T-helper 1 cell (primary cell): ENCODE measurements around the gene WWC2.

ENCODE experiments used
- DNase-seq, 5 donors: peaks; one replicate each; pipeline ENCODE4 v3.0.0-alpha.2; 2012 to 2020

The WWC2 gene

GRCh38 chr4:183260491-183261151, 161.6 kb downstream of the WWC2 start:
- DNase-seq = no peak

- DNase-seq = peak; percentile 29 to 68 (median 58)
Measured at GRCh38 chr4:183261953-183262775, 163.1 kb downstream of the WWC2 start.

GRCh38 chr4:183262776-183263100, 163.7 kb downstream of the WWC2 start:
- no peak for DNase-seq

GRCh38 chr4:183263787-183264386, 164.8 kb downstream of the WWC2 start:
- DNase-seq = no peak

GRCh38 chr4:183264614-183265013, 165.6 kb downstream of the WWC2 start:
- DNase-seq = no peak

- no peak for DNase-seq
Measured at GRCh38 chr4:183266371-183266770, 167.3 kb downstream of the WWC2 start.

- no peak for DNase-seq
Measured at GRCh38 chr4:183268556-183268955, 169.5 kb downstream of the WWC2 start.

- no peak for DNase-seq
Measured at GRCh38 chr4:183272384-183272783, 173.3 kb downstream of the WWC2 start.

GRCh38 chr4:183276106-183276505, 177.0 kb downstream of the WWC2 start:
- no peak for DNase-seq

- no peak for DNase-seq
Measured at GRCh38 chr4:183284258-183284785, 185.3 kb downstream of the WWC2 start.

GRCh38 chr4:183284965-183285364, 185.9 kb downstream of the WWC2 start:
- no peak for DNase-seq

GRCh38 chr4:183285886-183286285, 186.8 kb downstream of the WWC2 start:
- no peak for DNase-seq

GRCh38 chr4:183286590-183287308, 187.7 kb downstream of the WWC2 start:
- DNase-seq = no peak

- DNase-seq = no peak
Measured at GRCh38 chr4:183287309-183287659, 188.2 kb downstream of the WWC2 start.

- DNase-seq = no peak
Measured at GRCh38 chr4:183287677-183288076, 188.6 kb downstream of the WWC2 start.

- DNase-seq = no peak
Measured at GRCh38 chr4:183288955-183289354, 189.9 kb downstream of the WWC2 start.

GRCh38 chr4:183289688-183290087, 190.6 kb downstream of the WWC2 start:
- DNase-seq = no peak

- DNase-seq = no peak
Measured at GRCh38 chr4:183291070-183291469, 192.0 kb downstream of the WWC2 start.

GRCh38 chr4:183295711-183296110, 196.7 kb downstream of the WWC2 start:
- no peak for DNase-seq

- no peak for DNase-seq
Measured at GRCh38 chr4:183297675-183298074, 198.6 kb downstream of the WWC2 start.

- DNase-seq = no peak
Measured at GRCh38 chr4:183299464-183299863, 200.4 kb downstream of the WWC2 start.

GRCh38 chr4:183300070-183300469, 201.0 kb downstream of the WWC2 start:
- DNase-seq = no peak

GRCh38 chr4:183300655-183301054, 201.6 kb downstream of the WWC2 start:
- DNase-seq = no peak
